PC-9 (cell line): ENCODE data around the gene SPRYD7.

Experiments
- EZH2 ChIP-seq: fragments of 200-600 bp; sonication (generic); IDR thresholded peaks from 2 replicates; pipeline ENCODE4 v1.8.0; 2017; ENCODE audit warnings: antibody characterized with exemption, low read depth
- TF ChIP-seq, protein P1 (sequence below): fragments of 200-600 bp; sonication (generic); conservative IDR thresholded peaks from 2 replicates; pipeline ENCODE4 v1.6.1; 2017; ENCODE audit warnings: mixed run types, antibody characterized with exemption, mild to moderate bottlenecking, moderate library complexity

DNA sequence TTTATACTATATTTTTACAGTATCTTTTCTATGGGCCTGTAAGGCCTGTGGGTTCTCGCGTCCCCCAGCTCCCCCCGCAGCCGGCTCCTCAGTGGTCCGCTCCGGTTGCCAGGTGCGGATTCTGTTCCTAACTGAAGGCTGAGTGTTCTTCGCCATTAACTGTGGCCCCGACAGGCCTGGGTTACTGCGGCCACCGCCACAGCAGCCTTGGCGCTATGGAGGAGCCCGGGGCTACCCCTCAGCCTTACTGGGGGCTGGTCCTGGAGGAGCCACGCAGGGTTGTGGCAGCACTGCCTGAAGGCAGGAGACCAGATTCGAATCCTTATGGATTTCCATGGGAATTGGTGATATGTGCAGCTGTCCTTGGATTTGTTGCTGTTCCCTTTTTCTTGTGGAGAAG, 45.8 kb downstream of the SPRYD7 start:
- TF ChIP-seq, protein P1, sequence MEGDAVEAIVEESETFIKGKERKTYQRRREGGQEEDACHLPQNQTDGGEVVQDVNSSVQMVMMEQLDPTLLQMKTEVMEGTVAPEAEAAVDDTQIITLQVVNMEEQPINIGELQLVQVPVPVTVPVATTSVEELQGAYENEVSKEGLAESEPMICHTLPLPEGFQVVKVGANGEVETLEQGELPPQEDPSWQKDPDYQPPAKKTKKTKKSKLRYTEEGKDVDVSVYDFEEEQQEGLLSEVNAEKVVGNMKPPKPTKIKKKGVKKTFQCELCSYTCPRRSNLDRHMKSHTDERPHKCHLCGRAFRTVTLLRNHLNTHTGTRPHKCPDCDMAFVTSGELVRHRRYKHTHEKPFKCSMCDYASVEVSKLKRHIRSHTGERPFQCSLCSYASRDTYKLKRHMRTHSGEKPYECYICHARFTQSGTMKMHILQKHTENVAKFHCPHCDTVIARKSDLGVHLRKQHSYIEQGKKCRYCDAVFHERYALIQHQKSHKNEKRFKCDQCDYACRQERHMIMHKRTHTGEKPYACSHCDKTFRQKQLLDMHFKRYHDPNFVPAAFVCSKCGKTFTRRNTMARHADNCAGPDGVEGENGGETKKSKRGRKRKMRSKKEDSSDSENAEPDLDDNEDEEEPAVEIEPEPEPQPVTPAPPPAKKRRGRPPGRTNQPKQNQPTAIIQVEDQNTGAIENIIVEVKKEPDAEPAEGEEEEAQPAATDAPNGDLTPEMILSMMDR, result no peak
- no peak for TF ChIP-seq EZH2
